GM12875 (cell line): Measurements from ENCODE around the gene BUB1.
A peak's percentile ranks its signal among the peaks of the same experiment; 100 is the strongest.

Source experiments
- H3K4me3 ChIP-seq: one replicate; pipeline ENCODE4 v1.5.1; 2011; ENCODE audit warnings: low read depth, low read length, control low read depth
- TF ChIP-seq, protein P1 (sequence below): IDR thresholded peaks from 2 replicates; pipeline ENCODE4 v1.5.1; 2011; ENCODE audit warnings: low read depth, mild to moderate bottlenecking, control low read depth, inconsistent platforms, low read length, moderate library complexity, borderline replicate concordance; ENCODE audit not compliant: insufficient read depth

Gene BUB1

DNA sequence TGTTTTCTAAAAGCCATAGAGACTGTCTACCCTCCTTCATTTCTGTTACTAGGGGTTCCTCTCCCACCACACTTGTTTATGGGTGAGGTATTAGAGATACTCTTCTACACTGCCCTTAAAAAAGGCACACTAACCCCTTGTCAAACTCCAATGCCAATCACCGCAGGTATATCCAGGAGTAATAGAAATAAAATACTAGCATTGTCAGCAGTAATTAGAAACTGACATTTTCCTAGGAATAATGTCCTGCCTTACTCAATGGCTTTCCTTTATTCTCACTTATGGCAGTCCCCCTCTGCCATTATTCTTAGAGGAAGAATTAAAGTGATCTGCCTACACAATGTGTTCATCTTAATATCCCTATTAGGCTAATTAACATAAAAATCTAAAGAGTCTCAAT, 5.0 kb upstream of the BUB1 start:
- H3K4me3 ChIP-seq: no peak overlapping the region
- TF ChIP-seq, protein P1, sequence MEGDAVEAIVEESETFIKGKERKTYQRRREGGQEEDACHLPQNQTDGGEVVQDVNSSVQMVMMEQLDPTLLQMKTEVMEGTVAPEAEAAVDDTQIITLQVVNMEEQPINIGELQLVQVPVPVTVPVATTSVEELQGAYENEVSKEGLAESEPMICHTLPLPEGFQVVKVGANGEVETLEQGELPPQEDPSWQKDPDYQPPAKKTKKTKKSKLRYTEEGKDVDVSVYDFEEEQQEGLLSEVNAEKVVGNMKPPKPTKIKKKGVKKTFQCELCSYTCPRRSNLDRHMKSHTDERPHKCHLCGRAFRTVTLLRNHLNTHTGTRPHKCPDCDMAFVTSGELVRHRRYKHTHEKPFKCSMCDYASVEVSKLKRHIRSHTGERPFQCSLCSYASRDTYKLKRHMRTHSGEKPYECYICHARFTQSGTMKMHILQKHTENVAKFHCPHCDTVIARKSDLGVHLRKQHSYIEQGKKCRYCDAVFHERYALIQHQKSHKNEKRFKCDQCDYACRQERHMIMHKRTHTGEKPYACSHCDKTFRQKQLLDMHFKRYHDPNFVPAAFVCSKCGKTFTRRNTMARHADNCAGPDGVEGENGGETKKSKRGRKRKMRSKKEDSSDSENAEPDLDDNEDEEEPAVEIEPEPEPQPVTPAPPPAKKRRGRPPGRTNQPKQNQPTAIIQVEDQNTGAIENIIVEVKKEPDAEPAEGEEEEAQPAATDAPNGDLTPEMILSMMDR: no peak

DNA sequence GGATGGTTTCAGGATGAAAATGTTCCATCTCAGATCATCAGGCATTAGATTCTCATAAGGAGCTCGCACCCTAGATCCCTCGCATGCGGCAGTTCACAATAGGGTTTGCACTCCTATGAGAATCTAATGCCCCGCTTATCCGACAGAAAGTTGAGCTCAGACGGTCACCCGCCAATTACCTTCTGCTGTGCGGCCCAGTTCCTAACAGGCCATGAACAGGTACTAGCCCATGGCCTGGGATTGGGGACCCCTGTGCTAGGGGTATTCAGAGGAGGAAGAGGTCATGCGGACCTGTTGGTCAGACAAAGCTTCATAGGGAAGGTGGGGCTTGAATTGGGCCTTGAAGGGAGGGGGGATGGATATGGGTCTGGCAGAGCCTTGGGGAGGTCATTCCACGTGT, 4.4 kb upstream of the BUB1 start:
- TF ChIP-seq, protein P1: no peak

DNA sequence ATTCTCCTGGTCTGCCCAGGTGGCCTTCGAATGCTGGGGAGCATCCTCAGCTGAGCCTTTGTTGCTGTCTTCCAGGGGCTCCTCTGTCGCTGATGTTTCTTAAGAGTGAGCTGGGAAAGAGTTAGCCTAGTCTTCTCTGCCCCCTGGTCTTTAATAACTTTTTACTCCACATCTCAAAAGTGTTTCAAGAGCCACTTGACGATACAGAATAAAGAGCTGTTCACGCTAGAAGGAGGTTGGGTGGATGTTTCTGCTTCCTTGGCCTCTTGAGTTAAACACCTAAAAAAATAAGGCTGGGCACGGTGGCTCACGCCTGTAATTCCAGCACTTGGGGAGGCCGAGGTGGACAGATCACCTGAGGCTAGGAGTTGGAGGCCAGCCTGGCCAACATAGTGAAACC, 2.8 kb upstream of the BUB1 start:
- TF ChIP-seq, protein P1: no peak
- H3K4me3 ChIP-seq: no peak overlapping the region

More for the DNA sequence above, 4.4 kb upstream of the BUB1 start:
- H3K4me3 ChIP-seq: no peak overlapping the region

DNA sequence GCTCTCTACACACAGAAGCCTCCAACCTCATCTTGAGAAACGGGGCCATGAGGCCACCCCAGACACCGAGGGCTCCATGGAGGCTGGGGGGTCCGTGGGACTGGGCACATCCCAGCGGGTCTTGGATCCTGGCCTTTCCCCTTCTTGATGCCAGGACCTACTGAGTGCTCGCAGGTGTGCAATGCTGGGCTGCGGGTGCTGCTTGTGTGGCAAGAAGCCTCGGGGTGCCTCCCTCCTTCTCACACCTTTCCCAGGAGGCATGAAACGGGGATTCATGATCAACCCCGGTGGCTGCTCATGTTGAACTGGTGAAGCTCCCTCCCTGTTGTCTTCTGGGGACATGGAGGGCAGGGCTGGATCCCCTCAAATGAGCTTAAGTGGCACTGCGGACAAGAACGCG, 2.0 kb upstream of the BUB1 start:
- H3K4me3 ChIP-seq: no peak overlapping the region
- TF ChIP-seq, protein P1: no peak

DNA sequence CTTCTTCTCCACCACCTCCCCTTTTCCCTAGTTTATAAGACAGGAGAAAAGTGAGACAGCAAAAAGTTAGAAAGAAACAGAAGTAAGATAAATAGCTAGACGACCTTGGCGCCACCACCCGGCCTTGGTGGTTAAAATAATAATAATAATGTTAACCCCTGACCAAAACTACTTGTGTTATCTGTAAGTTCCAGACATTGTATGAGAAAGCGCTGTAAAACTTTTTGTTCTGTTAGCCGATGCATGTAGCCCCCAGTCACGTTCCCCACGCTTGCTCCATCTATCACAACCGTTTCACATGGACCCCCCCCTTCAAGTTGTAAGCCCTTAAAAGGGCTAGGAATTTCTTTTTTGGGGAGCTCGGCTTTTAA, 1.5 kb upstream of the BUB1 start:
- no peak overlapping the region for H3K4me3 ChIP-seq

DNA sequence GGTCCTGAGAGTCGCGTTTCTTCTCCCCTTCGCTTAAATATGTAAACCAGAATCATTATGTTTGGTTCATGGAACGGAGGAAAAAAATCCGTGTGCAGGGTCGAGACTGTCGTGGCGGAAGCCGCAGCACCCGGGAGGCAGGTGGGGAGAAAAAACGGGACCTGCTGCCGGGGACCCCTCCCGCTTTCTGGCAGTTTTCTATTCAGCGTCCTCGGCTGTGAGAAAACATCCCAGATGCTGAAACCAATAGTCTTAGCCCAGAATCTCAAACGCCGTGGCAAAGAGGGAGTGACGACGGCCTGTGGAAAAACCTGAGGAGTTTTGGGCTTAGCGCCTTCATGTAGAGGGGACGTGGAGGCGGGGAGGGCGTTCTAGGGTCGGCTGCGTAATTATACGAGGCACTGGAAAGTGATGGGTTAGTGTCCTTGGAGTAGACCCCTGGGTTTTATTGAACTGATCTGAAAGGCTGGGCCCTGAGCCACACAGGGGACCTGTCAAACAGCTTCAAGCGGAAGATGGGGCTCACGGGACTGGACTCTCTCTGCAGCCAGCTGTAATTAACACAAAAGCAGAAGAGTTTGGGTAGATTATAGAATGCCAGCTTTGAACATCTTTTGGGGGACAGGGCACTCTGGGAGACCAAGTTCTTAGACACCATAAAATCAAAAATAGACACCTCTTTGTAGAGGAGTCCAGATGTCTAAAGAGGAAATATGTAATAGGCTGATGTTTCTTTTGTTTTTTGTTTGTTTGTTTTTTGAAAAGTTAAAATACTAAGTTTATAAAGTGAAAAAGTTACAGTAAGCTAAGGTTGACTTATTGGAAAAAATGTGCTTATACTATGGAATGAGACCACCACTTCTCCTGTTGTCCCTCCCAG, 834 bp upstream of the BUB1 start:
- TF ChIP-seq, protein P1: no peak
- H3K4me3 ChIP-seq: peak overlapping the region; percentile 74

More for the DNA sequence above, 1.5 kb upstream of the BUB1 start:
- TF ChIP-seq, protein P1: no peak

DNA sequence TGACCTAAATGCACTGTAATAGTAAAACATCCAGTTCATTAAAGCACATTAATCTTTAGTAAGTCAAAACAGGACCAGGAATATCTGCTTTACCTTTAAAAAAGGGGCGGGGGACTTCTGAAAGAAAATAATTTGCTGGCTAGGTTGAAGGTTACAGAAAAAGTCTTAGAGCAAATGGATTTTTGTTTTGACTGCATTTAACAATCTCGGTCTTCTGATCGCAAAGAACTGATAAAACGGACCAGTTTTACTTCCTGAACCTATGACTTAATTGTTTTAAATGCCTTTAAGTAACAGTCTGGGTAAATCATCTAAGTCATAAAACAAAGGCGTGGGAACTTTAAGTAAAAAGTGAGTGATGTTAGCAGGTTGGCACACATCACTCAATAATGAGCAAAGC, 783 bp downstream of the BUB1 start:
- TF ChIP-seq, protein P1: no peak
- H3K4me3 ChIP-seq: peak overlapping the region; percentile 74
